Stimulated activated CD4-positive, alpha-beta T cell treated with anti-CD3 and anti-CD28 coated beads, Interleukin-15, amount 100 ng/mL, for 48 hours (primary cell): ENCODE data around the gene MYCN.

ENCODE experiments used
- DNase-seq, 2 donors: peaks; one replicate each; pipeline ENCODE4 v3.0.0-alpha.2; 2020; ENCODE audit warnings: low read depth in 2 of 2

The MYCN gene

DNA sequence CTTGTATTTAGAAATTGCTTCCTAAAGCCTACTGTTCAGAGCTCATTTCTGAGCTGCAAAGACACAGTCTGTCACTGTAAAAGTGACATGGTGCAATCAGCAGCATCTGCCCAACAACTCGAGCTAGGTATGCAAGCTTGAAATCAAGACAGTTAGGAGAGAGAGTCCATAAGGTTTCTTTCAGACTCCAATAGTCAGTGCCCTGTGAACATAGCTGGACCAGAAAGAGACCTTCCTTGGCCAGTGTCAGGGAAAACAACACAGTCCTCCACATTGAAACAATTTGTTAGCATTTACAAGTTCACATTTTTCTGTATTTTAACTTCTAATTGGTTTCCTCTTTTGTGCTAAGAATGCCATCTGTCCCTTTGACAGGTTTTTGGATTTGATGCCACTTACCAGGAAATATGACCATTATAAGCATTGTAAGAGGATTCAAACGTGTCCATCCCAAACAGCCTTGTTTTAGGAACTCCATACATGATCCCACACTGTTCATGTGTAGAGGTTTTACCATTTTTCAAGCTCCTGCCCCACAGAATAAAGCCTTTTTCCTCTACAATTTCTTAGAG is 8.9 kb upstream of the MYCN start:
- no peak for DNase-seq

GRCh38 chr2:15931950-15932349 is 8.4 kb upstream of the MYCN start:
- DNase-seq: no peak

GRCh38 chr2:15932394-15933183 is 7.8 kb upstream of the MYCN start:
- DNase-seq: no peak

GRCh38 chr2:15933184-15933845 is 7.0 kb upstream of the MYCN start:
- no peak for DNase-seq

DNA sequence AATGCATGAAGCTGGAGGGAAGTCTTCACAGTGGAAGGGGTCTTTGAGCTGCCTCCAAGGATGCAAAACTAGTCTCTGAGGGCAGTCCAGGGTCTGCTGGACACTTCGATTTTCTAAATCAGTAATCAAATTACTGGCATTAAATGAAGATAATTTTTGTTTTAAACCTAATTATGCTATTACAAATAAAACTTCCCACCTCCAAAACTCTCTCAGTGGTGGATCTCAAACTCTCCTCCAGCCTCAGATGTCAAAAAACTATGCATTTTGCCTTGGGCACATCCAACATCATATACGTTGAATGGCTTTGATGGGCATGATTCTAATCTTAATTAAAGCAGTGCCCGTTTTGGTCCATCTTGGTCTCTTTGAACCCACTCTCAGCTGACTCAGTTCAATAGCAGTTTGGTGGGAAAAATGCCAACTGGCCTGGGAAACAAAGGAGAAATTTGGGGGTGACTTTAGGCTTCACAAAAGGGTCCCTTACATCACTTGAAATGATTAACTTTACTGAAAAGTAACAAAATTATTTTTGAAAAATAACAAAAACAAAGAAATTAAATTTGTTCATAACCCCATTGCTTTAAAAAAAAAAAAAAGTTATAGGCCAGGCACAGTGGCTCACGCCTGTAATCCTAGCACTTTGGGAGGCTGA is 5.9 kb upstream of the MYCN start:
- no peak for DNase-seq

DNA sequence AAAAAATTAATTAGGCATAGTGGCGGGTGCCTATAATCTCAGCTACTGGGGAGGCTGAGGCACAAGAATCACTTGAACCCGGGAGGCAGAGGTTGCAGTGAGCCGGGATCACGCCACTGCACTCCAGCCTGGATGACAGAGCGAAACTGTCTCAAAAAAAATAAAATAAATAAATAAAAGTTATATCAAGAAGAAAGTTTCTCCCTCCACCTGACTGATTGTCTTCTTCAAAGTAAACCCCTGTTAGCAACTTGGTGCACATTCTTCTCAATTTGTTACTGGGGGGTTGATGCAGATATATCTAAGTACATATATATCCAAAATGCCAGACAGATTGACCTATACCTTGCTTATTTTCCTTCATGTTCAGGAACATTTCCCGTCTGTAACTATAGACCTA is 5.2 kb upstream of the MYCN start:
- DNase-seq: no peak

GRCh38 chr2:15935675-15936074 is 4.7 kb upstream of the MYCN start:
- no peak for DNase-seq

DNA sequence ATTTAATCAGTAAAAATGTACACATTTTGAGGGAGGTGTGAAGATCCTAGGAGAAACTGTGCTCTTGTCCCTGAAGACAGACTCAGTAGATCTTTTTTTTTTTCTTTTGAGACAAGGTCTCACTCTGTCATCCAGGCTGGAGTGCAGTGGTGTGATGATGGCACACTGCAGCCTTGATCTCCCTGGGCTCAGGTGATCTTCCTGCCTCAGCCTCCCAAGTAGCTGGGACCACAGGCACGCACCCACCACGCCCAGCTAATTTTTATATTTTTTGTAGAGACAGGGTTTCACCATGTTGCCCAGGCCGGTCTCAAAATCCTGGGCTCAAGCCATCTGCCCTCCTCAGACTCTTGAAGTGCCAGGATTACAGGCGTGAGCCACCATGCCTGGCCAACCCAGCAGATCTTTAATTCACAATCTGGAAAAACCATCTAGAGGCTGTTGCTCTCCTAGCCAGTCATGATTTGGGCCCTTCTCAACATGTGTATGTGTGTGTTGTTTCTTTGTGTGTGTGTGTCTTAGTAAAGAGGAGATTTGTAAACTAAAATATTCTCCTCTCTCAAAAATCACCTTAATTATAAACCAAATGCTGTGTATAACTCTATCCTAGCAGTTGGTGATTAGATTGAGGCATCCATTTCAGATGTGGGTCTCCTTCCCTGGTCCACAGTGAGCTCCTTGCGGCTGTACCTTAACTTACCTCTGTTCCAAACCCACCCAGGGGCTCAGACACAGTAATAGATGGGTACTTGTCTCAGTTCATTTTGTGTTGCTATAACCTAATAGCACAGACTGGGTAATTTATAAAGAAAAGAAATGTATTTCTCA is 3.9 kb upstream of the MYCN start:
- no peak for DNase-seq

DNA sequence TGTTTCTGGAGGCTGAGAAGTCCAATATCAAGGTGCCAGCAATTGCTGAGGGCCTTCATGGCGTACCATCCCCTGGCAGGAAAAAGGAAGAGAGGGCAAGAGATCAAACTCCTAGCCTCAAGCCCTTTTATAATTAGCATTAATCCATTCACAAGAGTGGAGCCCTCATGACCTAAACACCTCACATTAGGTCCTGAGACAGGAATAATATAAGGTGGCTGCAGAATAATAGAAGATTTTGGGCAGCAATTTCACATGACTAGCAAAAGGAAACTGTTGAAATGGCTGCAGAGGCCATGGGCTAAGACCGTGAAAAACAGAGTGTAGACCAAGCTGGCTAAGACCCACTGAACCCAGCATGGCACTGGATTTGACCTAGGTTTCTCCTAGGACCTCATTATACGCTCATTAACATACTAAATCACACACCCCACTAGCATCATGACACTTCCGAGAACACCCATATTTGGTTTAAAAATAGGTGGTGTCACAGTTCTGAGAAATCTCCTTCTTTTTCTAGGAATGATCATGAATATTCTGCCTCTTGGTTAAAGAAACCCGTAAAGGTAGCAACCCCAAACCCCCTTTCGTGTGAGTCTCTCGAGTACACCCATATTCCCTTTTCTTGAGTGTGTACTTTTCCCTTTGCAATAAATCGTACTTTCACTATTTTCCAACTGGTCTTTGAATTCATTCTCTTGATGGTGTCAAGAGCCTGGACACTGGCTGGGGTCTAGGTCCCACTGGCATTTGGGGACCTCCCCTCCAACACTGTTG is 3.1 kb upstream of the MYCN start:
- DNase-seq: no peak

DNA sequence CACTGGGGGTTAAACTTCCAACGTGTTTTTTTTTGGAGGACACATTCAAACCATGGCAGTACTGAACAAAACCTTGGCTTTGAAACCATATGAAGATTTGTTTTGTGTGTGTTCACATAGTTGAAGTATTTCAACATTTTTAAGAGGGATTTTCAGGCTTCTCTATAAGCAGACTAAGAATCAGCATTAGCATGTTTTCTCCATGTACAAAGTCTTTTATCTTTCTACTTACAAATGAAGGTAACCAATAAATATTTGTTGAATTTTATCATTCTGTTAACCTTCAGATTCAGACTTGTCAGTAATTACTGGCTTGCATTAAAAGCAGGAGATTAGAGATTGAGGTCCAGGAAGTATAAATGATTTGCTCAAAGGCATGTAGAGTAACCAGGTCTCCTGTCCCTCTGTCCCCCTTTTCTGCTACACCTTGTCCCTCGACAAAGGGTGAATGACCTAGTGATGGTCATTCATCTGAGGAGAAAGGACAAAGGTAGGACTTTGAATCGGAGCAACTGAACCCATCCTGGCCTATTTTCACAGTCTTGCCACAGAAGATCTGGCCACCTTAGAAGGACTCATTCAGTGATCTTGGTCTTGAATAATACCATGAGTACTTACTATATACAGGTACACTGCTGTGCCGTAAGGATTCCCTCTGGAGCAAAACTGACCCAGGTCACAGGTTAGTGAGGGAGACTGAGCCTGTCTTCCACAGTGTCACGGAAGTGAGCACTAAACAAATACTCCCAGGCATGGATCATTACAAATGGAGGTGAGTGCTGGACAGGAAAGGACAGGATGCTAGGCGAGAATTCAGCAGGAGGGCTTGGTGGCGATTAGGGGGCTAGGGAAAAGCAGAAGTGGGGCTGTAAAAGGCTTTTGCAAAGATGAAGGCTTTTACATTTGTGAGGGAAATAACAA is 2.2 kb upstream of the MYCN start:
- DNase-seq: no peak

DNA sequence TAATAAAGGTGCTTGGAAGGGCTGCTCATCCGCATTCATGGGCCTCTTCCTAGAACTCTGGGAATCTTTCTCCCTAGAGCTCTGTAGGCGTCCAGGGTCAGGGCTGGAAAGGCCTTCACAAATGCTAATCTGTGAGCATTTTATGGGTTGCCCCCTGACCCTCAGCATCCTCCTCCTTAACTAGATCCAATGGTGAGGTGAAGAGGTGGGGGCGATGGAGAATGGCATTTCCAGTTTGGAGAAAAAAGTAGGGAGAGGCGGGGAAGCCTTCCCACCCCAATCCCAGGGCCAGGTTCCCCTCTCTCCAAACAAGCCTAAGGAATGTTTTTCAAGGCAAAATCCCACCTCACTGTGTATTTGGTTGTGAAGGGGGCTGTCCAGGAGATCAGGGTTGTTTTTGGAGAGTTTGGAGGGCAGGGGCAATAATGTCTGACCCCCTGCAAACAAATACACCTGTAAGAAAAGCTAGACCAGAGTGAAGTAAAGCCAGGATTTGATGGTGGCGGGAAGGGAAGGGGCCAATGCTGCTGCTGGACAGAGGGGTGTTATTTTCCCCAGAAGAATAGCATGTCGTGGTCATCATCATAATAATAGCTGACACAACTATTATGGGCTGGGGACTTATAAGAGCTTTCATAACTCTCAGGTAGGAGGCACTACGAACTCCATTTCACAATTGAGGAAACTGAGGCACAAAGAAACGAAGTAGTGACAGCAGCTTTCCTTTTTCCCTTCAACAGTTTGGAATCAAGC is 1.4 kb upstream of the MYCN start:
- DNase-seq: no peak

DNA sequence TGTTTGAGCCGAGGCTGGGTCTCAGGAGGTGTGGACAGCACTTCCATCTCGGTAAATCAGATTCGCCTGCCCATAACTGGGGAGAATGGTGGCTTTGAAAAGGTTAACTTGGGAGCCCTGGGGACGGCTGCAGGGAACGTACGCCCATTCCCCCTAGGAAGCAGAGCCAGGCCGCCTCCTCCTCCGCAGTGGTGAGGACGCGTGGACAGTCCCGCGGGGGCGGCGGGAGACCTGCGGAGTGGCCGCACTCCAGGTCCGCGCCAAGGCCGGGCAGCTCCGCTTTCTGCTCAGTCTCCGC is 845 bp upstream of the MYCN start:
- no peak for DNase-seq

DNA sequence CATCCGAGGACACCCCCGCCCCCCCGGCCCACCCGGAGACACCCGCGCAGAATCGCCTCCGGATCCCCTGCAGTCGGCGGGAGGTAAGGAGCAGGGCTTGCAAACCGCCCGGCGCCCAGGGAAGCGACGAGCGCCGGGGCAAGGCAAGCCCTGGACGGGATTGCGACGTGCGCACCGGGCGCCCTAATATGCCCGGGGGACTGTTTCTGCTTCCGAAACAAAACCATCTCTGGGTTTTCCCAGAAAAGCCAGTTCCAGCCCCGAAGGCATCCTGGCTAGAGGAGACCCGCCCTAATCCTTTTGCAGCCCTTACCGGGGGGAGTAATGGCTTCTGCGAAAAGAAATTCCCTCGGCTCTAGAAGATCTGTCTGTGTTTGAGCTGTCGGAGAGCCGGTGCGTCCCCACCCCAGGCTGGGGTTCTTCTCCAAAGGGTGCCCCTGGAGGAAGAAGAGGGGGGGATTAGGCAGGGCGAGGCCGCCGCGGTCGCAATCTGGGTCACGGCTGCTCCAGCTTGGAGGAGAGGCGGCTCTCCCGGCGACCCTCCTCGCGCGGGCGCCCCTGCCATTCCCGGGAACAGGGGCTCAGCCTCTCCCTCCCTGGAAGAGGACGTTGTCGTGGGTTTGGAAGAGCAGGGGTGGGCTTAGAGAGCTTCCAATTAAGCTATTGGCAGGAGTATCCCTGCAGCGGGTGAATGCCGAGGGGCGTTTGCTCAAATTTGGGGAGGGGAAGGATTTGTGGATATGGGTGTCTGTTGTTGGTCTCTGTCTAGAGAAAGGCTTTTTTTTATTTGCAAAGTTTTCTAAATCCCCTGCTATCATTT is 521 bp downstream of the MYCN start:
- no peak for DNase-seq

DNA sequence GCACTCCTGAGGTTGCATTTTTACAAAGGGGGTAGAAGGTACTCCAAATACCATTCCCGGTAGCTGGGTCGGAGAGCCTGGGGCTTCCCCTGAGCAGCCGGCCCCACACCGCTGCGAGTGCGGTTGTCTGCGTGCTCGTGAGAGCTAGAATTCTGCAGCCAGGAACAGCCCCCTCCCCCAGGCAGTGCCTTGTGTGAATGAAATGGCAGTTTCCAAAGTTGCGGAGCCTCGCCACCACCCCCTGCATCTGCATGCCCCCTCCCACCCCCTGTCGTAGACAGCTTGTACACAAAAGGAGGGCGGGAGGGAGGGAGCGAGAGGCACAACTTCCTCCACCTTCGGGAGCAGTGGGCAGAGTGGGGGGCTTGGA is 1.1 kb downstream of the MYCN start:
- DNase-seq: no peak

- no peak for DNase-seq
Measured at GRCh38 chr2:15941871-15942710, 1.7 kb downstream of the MYCN start.

GRCh38 chr2:15942711-15943345 is 2.5 kb downstream of the MYCN start:
- DNase-seq: no peak
